ENCODE measurements around the gene EFCAB11. TPM values are rescaled to one million over a fixed set of nuclear protein-coding genes. Genes with fewer than 3 reads are reported as not detected.

Gene EFCAB11
- total RNA-seq, 1 experiment from 2014 or later: 13.9 TPM

GRCh38 chr14:89805501-89805900 lies 149.0 kb downstream of the EFCAB11 start:
- in situ Hi-C loops (cut with HindIII; ENCODE audit: low pct_unique_long_range_greater_than_20kb, low sequenced_read_pairs): no loop called here

GRCh38 chr14:89803542-89803941 lies 151.0 kb downstream of the EFCAB11 start:
- no peak for DNase-seq (ENCODE audit: low read depth)
- in situ Hi-C loops (cut with HindIII; ENCODE audit: low pct_unique_long_range_greater_than_20kb, low sequenced_read_pairs): no loop called here

More at GRCh38 chr14:89805501-89805900, 149.0 kb downstream of the EFCAB11 start:
- no peak for DNase-seq (ENCODE audit: low read depth)

GRCh38 chr14:89801136-89801535 lies 153.4 kb downstream of the EFCAB11 start:
- DNase-seq (ENCODE audit: low read depth): no peak
- in situ Hi-C loops (cut with HindIII; ENCODE audit: low pct_unique_long_range_greater_than_20kb, low sequenced_read_pairs): no loop called here

- DNase-seq (ENCODE audit: low read depth): no peak
- in situ Hi-C loops (cut with HindIII; ENCODE audit: low pct_unique_long_range_greater_than_20kb, low sequenced_read_pairs): no loop called here
These were observed 156.2 kb downstream of the EFCAB11 start for GRCh38 chr14:89798212-89798773.

- no peak for DNase-seq (ENCODE audit: low read depth)
- in situ Hi-C loops (cut with HindIII; ENCODE audit: low pct_unique_long_range_greater_than_20kb, low sequenced_read_pairs): no loop called here
These were observed 157.4 kb downstream of the EFCAB11 start for GRCh38 chr14:89797148-89797547.

- in situ Hi-C loops (cut with HindIII; ENCODE audit: low pct_unique_long_range_greater_than_20kb, low sequenced_read_pairs): no loop called here
- DNase-seq (ENCODE audit: low read depth): no peak
These were observed 160.4 kb downstream of the EFCAB11 start for GRCh38 chr14:89794096-89794495.

GRCh38 chr14:89793367-89793716 lies 161.2 kb downstream of the EFCAB11 start:
- in situ Hi-C loops (cut with HindIII; ENCODE audit: low pct_unique_long_range_greater_than_20kb, low sequenced_read_pairs): no loop called here
- no peak for DNase-seq (ENCODE audit: low read depth)

- in situ Hi-C loops (cut with HindIII; ENCODE audit: low pct_unique_long_range_greater_than_20kb, low sequenced_read_pairs): no loop called here
- no peak for DNase-seq (ENCODE audit: low read depth)
These were observed 161.8 kb downstream of the EFCAB11 start for GRCh38 chr14:89792489-89793366.

GRCh38 chr14:89787525-89787924 lies 167.0 kb downstream of the EFCAB11 start:
- in situ Hi-C loops (cut with HindIII; ENCODE audit: low pct_unique_long_range_greater_than_20kb, low sequenced_read_pairs): no loop called here
- DNase-seq (ENCODE audit: low read depth): no peak

- no peak for DNase-seq (ENCODE audit: low read depth)
- in situ Hi-C loops (cut with HindIII; ENCODE audit: low pct_unique_long_range_greater_than_20kb, low sequenced_read_pairs): no loop called here
These were observed 173.5 kb downstream of the EFCAB11 start for GRCh38 chr14:89781046-89781445.

GRCh38 chr14:89779707-89780106 lies 174.8 kb downstream of the EFCAB11 start:
- in situ Hi-C loops (cut with HindIII; ENCODE audit: low pct_unique_long_range_greater_than_20kb, low sequenced_read_pairs): no loop called here
- no peak for DNase-seq (ENCODE audit: low read depth)

GRCh38 chr14:89775946-89776345 lies 178.6 kb downstream of the EFCAB11 start:
- in situ Hi-C loops (cut with HindIII; ENCODE audit: low pct_unique_long_range_greater_than_20kb, low sequenced_read_pairs): no loop called here

GRCh38 chr14:89775151-89775550 lies 179.4 kb downstream of the EFCAB11 start:
- no peak for DNase-seq (ENCODE audit: low read depth)
- in situ Hi-C loops (cut with HindIII; ENCODE audit: low pct_unique_long_range_greater_than_20kb, low sequenced_read_pairs): no loop called here

More at GRCh38 chr14:89775946-89776345, 178.6 kb downstream of the EFCAB11 start:
- DNase-seq (ENCODE audit: low read depth): no peak

- in situ Hi-C loops (cut with HindIII; ENCODE audit: low pct_unique_long_range_greater_than_20kb, low sequenced_read_pairs): no loop called here
- DNase-seq (ENCODE audit: low read depth): peak; percentile 42
These were observed 180.8 kb downstream of the EFCAB11 start for GRCh38 chr14:89773644-89774316.

- in situ Hi-C loops (cut with HindIII; ENCODE audit: low pct_unique_long_range_greater_than_20kb, low sequenced_read_pairs): no loop called here
- DNase-seq (ENCODE audit: low read depth): no peak
These were observed 181.4 kb downstream of the EFCAB11 start for GRCh38 chr14:89773151-89773550.

GRCh38 chr14:89771251-89771650 lies 183.3 kb downstream of the EFCAB11 start:
- no peak for DNase-seq (ENCODE audit: low read depth)
- in situ Hi-C loops (cut with HindIII; ENCODE audit: low pct_unique_long_range_greater_than_20kb, low sequenced_read_pairs): no loop called here

GRCh38 chr14:89767861-89768268 lies 186.7 kb downstream of the EFCAB11 start:
- in situ Hi-C loops (cut with HindIII; ENCODE audit: low pct_unique_long_range_greater_than_20kb, low sequenced_read_pairs): no loop called here

GRCh38 chr14:89767131-89767530 lies 187.4 kb downstream of the EFCAB11 start:
- no peak for DNase-seq (ENCODE audit: low read depth)
- in situ Hi-C loops (cut with HindIII; ENCODE audit: low pct_unique_long_range_greater_than_20kb, low sequenced_read_pairs): no loop called here

More at GRCh38 chr14:89767861-89768268, 186.7 kb downstream of the EFCAB11 start:
- DNase-seq (ENCODE audit: low read depth): peak; percentile 13

- DNase-seq (ENCODE audit: low read depth): no peak
- in situ Hi-C loops (cut with HindIII; ENCODE audit: low pct_unique_long_range_greater_than_20kb, low sequenced_read_pairs): no loop called here
These were observed 189.2 kb downstream of the EFCAB11 start for GRCh38 chr14:89765346-89765745.

All from Caki2 (cell line).